SK-N-SH (cell line): ENCODE results near the gene DUSP6. TPM values are rescaled to one million over a fixed set of nuclear protein-coding genes. Genes with fewer than 3 reads are reported as not detected.

Experiments used
- CTCF ChIA-PET: fragments of 300-600, 350-600 bp; formaldehyde crosslinking; extraction: SDS; loops from one replicate; lab custom pipeline; 2021; lab: Yijun Ruan, JAX
- POLR2A ChIA-PET: fragments of 350-600 bp; sonication (Branson Sonifier 250); formaldehyde crosslinking; extraction: SDS; loops from one replicate; lab custom pipeline; 2020; ENCODE audit warnings: antibody characterized with exemption, inconsistent platforms; lab: Yijun Ruan, JAX
- DNase-seq: peaks from one replicate; pipeline ENCODE4 v3.0.0; 2012
- H2AFZ ChIP-seq: fragments of 200-600 bp; sonication (generic); 2 replicates; pipeline ENCODE4 v1.8.1; 2016; ENCODE audit warnings: antibody characterized with exemption, mild to moderate bottlenecking, low read depth
- H3F3A ChIP-seq: fragments of 200-600 bp; sonication (generic); replicated peaks from 2 replicates; pipeline ENCODE3; 2016; ENCODE audit warnings: antibody characterized with exemption, mild to moderate bottlenecking; ENCODE audit not compliant: insufficient read depth
- H3K27ac ChIP-seq, 2 experiments: fragments of 200-500 bp in 1 of 2; fragments of 200-600 bp in 1 of 2; sonication (Bioruptor generic) in 1 of 2; sonication (generic), shearing (Covaris generic) in 1 of 2; 2 replicates each; pipeline versions ENCODE4 v1.5.1 to v1.6.1; 2014 to 2016; ENCODE audit warnings: low read depth in 2 of 2, inconsistent platforms in 1 of 2, low read length in 1 of 2, mild to moderate bottlenecking in 1 of 2, mixed read lengths in 1 of 2
- H3K27me3 ChIP-seq: fragments of 200-600 bp; sonication (generic), shearing (Covaris generic); 2 replicates; pipeline ENCODE4 v1.6.1; 2016; ENCODE audit warnings: mixed run types; ENCODE audit not compliant: insufficient read depth
- H3K36me3 ChIP-seq, 2 experiments: fragments of 200-500 bp in 1 of 2; fragments of 200-600 bp in 1 of 2; sonication (Bioruptor generic) in 1 of 2; sonication (generic) in 1 of 2; replicated peaks in 1 of 2; 2 replicates each; pipeline versions ENCODE3 to v1.5.1; 2014 to 2016; ENCODE audit warnings: low read length in 1 of 2, mild to moderate bottlenecking in 1 of 2; ENCODE audit not compliant: insufficient read depth in 2 of 2, control insufficient read depth in 1 of 2
- H3K4me1 ChIP-seq, 2 experiments: fragments of 200-500 bp in 1 of 2; fragments of 200-600 bp in 1 of 2; sonication (Bioruptor generic) in 1 of 2; sonication (generic), shearing (Covaris generic) in 1 of 2; 2 replicates each; pipeline versions ENCODE4 v1.5.1 to v1.6.1; 2014 to 2016; ENCODE audit warnings: low read depth in 1 of 2, low read length in 1 of 2, mixed run types in 1 of 2; ENCODE audit not compliant: insufficient read depth in 2 of 2, control insufficient read depth in 1 of 2
- H3K4me2 ChIP-seq: fragments of 200-600 bp; sonication (generic), shearing (Covaris generic); 2 replicates; pipeline ENCODE4 v1.6.1; 2017; ENCODE audit warnings: mixed run types
- H3K4me3 ChIP-seq, 2 experiments: fragments of 200-500 bp in 1 of 2; fragments of 200-600 bp in 1 of 2; sonication (Bioruptor generic) in 1 of 2; sonication (generic), shearing (Covaris generic) in 1 of 2; 2 replicates each; pipeline versions ENCODE4 v1.5.1 to v1.8.1; 2014 to 2016; ENCODE audit warnings: low read depth in 2 of 2, inconsistent platforms in 1 of 2, low read length in 1 of 2, mild to moderate bottlenecking in 1 of 2, mixed read lengths in 1 of 2, moderate library complexity in 1 of 2
- H3K79me2 ChIP-seq: fragments of 200-600 bp; sonication (generic); 2 replicates; pipeline ENCODE4 v1.8.1; 2017; ENCODE audit warnings: mild to moderate bottlenecking; ENCODE audit not compliant: insufficient read depth
- H3K9ac ChIP-seq: fragments of 200-600 bp; sonication (generic); 2 replicates; pipeline ENCODE4 v1.6.1; 2017; ENCODE audit warnings: mixed run types
- H3K9me2 ChIP-seq: fragments of 200-600 bp; sonication (generic); 2 replicates; pipeline ENCODE4 v1.6.1; 2017; ENCODE audit warnings: mixed run types
- H3K9me3 ChIP-seq: fragments of 200-600 bp; sonication (generic); 2 replicates; pipeline ENCODE4 v1.6.1; 2017; ENCODE audit warnings: mixed run types, mild to moderate bottlenecking, moderate library complexity
- H4K20me1 ChIP-seq: fragments of 200-600 bp; sonication (generic); 2 replicates; pipeline ENCODE4 v1.6.1; 2017; ENCODE audit warnings: mild to moderate bottlenecking, mixed run types; ENCODE audit not compliant: insufficient read depth
- CHD2 ChIP-seq: fragments of 150-350 bp; IDR thresholded peaks from 2 replicates; pipeline ENCODE4 v1.6.1; 2018; ENCODE audit warnings: low read length; ENCODE audit not compliant: partially characterized antibody
- CTCF ChIP-seq: fragments of 200-600 bp; sonication (generic); IDR thresholded peaks from 2 replicates; pipeline ENCODE4 v1.6.1; 2017; ENCODE audit warnings: antibody characterized with exemption, mild to moderate bottlenecking, moderate library complexity
- FOXJ3 ChIP-seq: sonication (generic); formaldehyde crosslinking; IDR thresholded peaks from 2 replicates; pipeline ENCODE4 v1.5.1; 2020; ENCODE audit warnings: mild to moderate bottlenecking, missing genetic modification reagents
- FOXM1 ChIP-seq: IDR thresholded peaks from 2 replicates; pipeline ENCODE4 v1.4.0; 2012; ENCODE audit warnings: low read depth, mild to moderate bottlenecking
- GABPA ChIP-seq: IDR thresholded peaks from 2 replicates; pipeline ENCODE4 v1.4.0; 2012; ENCODE audit warnings: low read depth, mild to moderate bottlenecking
- GATA2 ChIP-seq: sonication (generic); formaldehyde crosslinking; IDR thresholded peaks from 2 replicates; pipeline ENCODE4 v1.5.0; 2020; ENCODE audit warnings: mild to moderate bottlenecking, missing genetic modification reagents
- JUND ChIP-seq: IDR thresholded peaks from 2 replicates; pipeline ENCODE4 v1.4.0; 2012
- MAX ChIP-seq: IDR thresholded peaks from 2 replicates; pipeline ENCODE4 v1.4.0; 2012; ENCODE audit warnings: low read depth
- MXI1 ChIP-seq: IDR thresholded peaks from 2 replicates; pipeline ENCODE4 v1.6.1; 2012; ENCODE audit warnings: mild to moderate bottlenecking, low read depth, low read length, improper control_type of control experiment
- NFIC ChIP-seq: IDR thresholded peaks from 2 replicates; pipeline ENCODE4 v1.4.0; 2012; ENCODE audit warnings: borderline replicate concordance
- PBX3 ChIP-seq: IDR thresholded peaks from 2 replicates; pipeline ENCODE4; 2012
- POLR2AphosphoS5 ChIP-seq: IDR thresholded peaks from 2 replicates; pipeline ENCODE4 v1.6.1; 2012; ENCODE audit warnings: low read depth, low read length
- RAD21 ChIP-seq: IDR thresholded peaks from 2 replicates; pipeline ENCODE4 v1.6.1; 2012; ENCODE audit warnings: mild to moderate bottlenecking, low read length
- RCOR1 ChIP-seq: fragments of 150-350 bp; IDR thresholded peaks from 2 replicates; pipeline ENCODE4 v1.6.1; 2017; ENCODE audit warnings: antibody characterized with exemption, low read length
- RFX5 ChIP-seq: IDR thresholded peaks from 2 replicates; pipeline ENCODE4 v1.6.1; 2012; ENCODE audit warnings: mild to moderate bottlenecking, improper control_type of control experiment, low read length
- RXRA ChIP-seq: IDR thresholded peaks from 2 replicates; pipeline ENCODE4 v1.4.0; 2012; ENCODE audit warnings: low read depth, mild to moderate bottlenecking, borderline replicate concordance
- TAF1 ChIP-seq: IDR thresholded peaks from 2 replicates; pipeline ENCODE4 v1.6.1; 2012; ENCODE audit warnings: low read depth, mild to moderate bottlenecking, low read length, moderate library complexity, borderline replicate concordance
- TEAD4 ChIP-seq: IDR thresholded peaks from 2 replicates; pipeline ENCODE4 v1.4.0; 2012; ENCODE audit warnings: mild to moderate bottlenecking, borderline replicate concordance; ENCODE audit not compliant: insufficient read depth
- USF1 ChIP-seq: IDR thresholded peaks from 2 replicates; pipeline ENCODE4 v1.4.0; 2012; ENCODE audit warnings: low read depth, borderline replicate concordance
- USF2 ChIP-seq: fragments of 150-350 bp; IDR thresholded peaks from 2 replicates; pipeline ENCODE4 v1.6.1; 2017; ENCODE audit warnings: antibody characterized with exemption, low read length, low read depth, borderline replicate concordance
- YY1 ChIP-seq: IDR thresholded peaks from 2 replicates; pipeline ENCODE4 v1.4.0; 2012; ENCODE audit warnings: low read depth, mild to moderate bottlenecking
- WGBS: methylation state at CpG from one replicate; pipeline ENCODE4 v1.1.6; 2017; ENCODE audit warnings: low lambda C conversion rate; 5-methylcytosine and 5-hydroxymethylcytosine counted together
- polyA plus RNA-seq, 3 experiments: library from polyadenylated mRNA; depleted of rRNA; stranded (reverse); fragments of >200 nt; gene quantifications; 2 replicates each; pipeline ENCODE4 v1.2.3, GENCODE V29; 2012

The DUSP6 gene
- polyA plus RNA-seq, 1 of the 3 experiments (the other 2 are of a cell fraction), result 71.4 TPM

- POLR2A ChIA-PET, result interaction anchor here (1.0 to 2.7 kb wide), 5 partner anchors 64 to 327 kb away, joined by 3 to 15 read pairs (median 7); no protein-coding TSS in a partner anchor
- H4K20me1 ChIP-seq, result peaks cover 46% of the 10 kb centered on the region
- H3K36me3 ChIP-seq, result peaks cover 30 to 34% of the 10 kb centered on the region in 2 experiments
- peaks cover 46% of the 10 kb centered on the region for H3K79me2 ChIP-seq
- no peaks in the 10 kb centered on the region for H3K9me2 ChIP-seq
- H3K4me3 ChIP-seq, result peak overlapping the region in 1 of 2 experiments; percentile 6; a peak in 1 of 4 replicates
- H2AFZ ChIP-seq, result no peak overlapping the region
- H3F3A ChIP-seq, result peaks cover 13% of the 10 kb centered on the region
- no peak for DNase-seq
- H3K9ac ChIP-seq, result no peak overlapping the region; the same call in 1 of the 2 replicates
- H3K4me1 ChIP-seq, result peaks cover 22 to 43% of the 10 kb centered on the region in 2 experiments; a peak in 3 of 4 replicates
- no peaks in the 10 kb centered on the region for H3K9me3 ChIP-seq
- no peaks in the 10 kb centered on the region for H3K27me3 ChIP-seq
- TF ChIP-seq CHD2 (no peak), JUND (no peak), TAF1 (no peak), RXRA (no peak)
- H3K27ac ChIP-seq, result peak overlapping the region; percentile 9 to 99; a peak in 3 of 4 replicates
- WGBS, result 39% methylated on average over 8 of the region's 8 CpGs
- CTCF ChIA-PET, result interaction anchor here (0.8 to 1.5 kb wide), 4 partner anchors 70 to 268 kb away, joined by 3 read pairs; no protein-coding TSS in a partner anchor
- H3K4me2 ChIP-seq, result peak overlapping the region; percentile 41
These were observed 5.5 kb downstream of the DUSP6 start for GRCh38 chr12:89346741-89347324.

GRCh38 chr12:89345830-89346740 is 6.2 kb downstream of the DUSP6 start:
- Histone ChIP-seq H3K4me3 (no peak overlapping the region; a peak in 1 of 4 replicates), H3K9ac (no peak overlapping the region; the same call in 1 of the 2 replicates), H3K36me3 (peaks cover 30 to 34% of the 10 kb centered on the region in 2 experiments), H3K4me2 (peak overlapping the region; percentile 41), H3K9me3 (no peaks in the 10 kb centered on the region), H3K79me2 (peaks cover 39% of the 10 kb centered on the region), H2AFZ (no peak overlapping the region), H4K20me1 (peaks cover 39% of the 10 kb centered on the region), H3K27ac (peak overlapping the region; percentile 9 to 99; a peak in 3 of 4 replicates), H3K9me2 (no peaks in the 10 kb centered on the region), H3F3A (peaks cover 13% of the 10 kb centered on the region), H3K27me3 (no peaks in the 10 kb centered on the region), H3K4me1 (peaks cover 22 to 43% of the 10 kb centered on the region in 2 experiments; a peak in 3 of 4 replicates)
- 66% methylated on average over 10 of the region's 10 CpGs for WGBS
- ChIA-PET CTCF (interaction anchor here (0.8 to 1.5 kb wide), 6 partner anchors 8 to 329 kb away, joined by 3 to 5 read pairs (median 3); no protein-coding TSS in a partner anchor), POLR2A (interaction anchor here (0.8 to 2.7 kb wide), 8 partner anchors 9 to 327 kb away, joined by 3 to 15 read pairs (median 4); no protein-coding TSS in a partner anchor)
- peak; percentile 51 for DNase-seq
- TF ChIP-seq PBX3, result no peak; the same call in none of the 2 replicates
- TF ChIP-seq JUND, result 0 out of 2 replicates have a peak, but pooled peaks have one; percentile 22
- no peak for TF ChIP-seq USF2
- TF ChIP-seq MXI1, result no peak
- TF ChIP-seq USF1, result no peak
- TF ChIP-seq RAD21, result peak; percentile 27; the same call in 1 of the 2 replicates
- no peak for TF ChIP-seq MAX
- no peak for TF ChIP-seq RFX5
- TF ChIP-seq POLR2AphosphoS5, result no peak; the same call in 1 of the 2 replicates
- no peak for TF ChIP-seq YY1
- TF ChIP-seq TEAD4, result 0 out of 2 replicates have a peak, but pooled peaks have one; percentile 22
- TF ChIP-seq CTCF, result no peak
- no peak for TF ChIP-seq FOXM1
- TF ChIP-seq NFIC, result peak; percentile 76
- TF ChIP-seq GATA2 (CRISPR knock-in tag), result no peak
- TF ChIP-seq FOXJ3 (CRISPR knock-in tag), result peak; percentile 52; the same call in 1 of the 2 replicates
- no peak for TF ChIP-seq GABPA
- peak; percentile 33 for TF ChIP-seq RCOR1
